Colonic mucosa (tissue), 4 donors: ENCODE data around the gene CDH8. TPM values are rescaled to one million over a fixed set of nuclear protein-coding genes. Genes with fewer than 3 reads are reported as not detected.
"Not testable (repeated sequence)": the region's sequence is repeated elsewhere in the genome, so short reads cannot be mapped to it uniquely, and the experiment has no call there.

ENCODE experiments used
- DNase-seq: peaks from one replicate; pipeline ENCODE4 v3.0.0-alpha.2; 2020
- H3K27ac ChIP-seq: fragments of 200-600 bp; one replicate; pipeline ENCODE4 v1.8.0; 2021
- H3K27me3 ChIP-seq: fragments of 200-600 bp; one replicate; pipeline ENCODE4 v1.8.0; 2021
- H3K36me3 ChIP-seq: fragments of 200-600 bp; one replicate; pipeline ENCODE4 v1.8.0; 2021
- H3K4me1 ChIP-seq: fragments of 200-600 bp; one replicate; pipeline ENCODE4 v1.8.0; 2021; ENCODE audit warnings: mild to moderate bottlenecking
- H3K4me3 ChIP-seq: fragments of 200-600 bp; one replicate; pipeline ENCODE4 v1.8.0; 2021
- H3K9ac ChIP-seq, 2 donors: one replicate each; pipeline ENCODE4 v1.7.0; 2013; ENCODE audit warnings: control low read depth in 2 of 2, low read depth in 2 of 2, low read length in 2 of 2
- H3K9me3 ChIP-seq: fragments of 200-600 bp; one replicate; pipeline ENCODE4 v1.8.0; 2021
- CTCF ChIP-seq: fragments of 200-600 bp; IDR thresholded peaks from one replicate; pipeline ENCODE4 v1.8.0; 2022; ENCODE audit warnings: antibody characterized with exemption, mild to moderate bottlenecking
- intact Hi-C: fragments of 100-400 bp; cut with DNase I; formaldehyde crosslinking; loops from one replicate; pipeline ENCODE4 v1.14.1; 2022
- total RNA-seq, 2 donors: library from RNA; stranded (reverse); fragmentation: NEBNext Ultra II Directional in 1 of 2; extraction: Animal tissue kit (Norgen Biotek cat#: 25700) in 1 of 2; gene quantifications; one replicate each; pipeline ENCODE4 v1.2.1, GENCODE V29; 2021
- donor health status: healthy.
- donor health status: DM: no; HTN: no; CAD: no.
- donor health status: DM: no; HTN: no; CAD: no.

The CDH8 gene
- total RNA-seq, 2 donors from 2014 or later, result 0.13 to 0.69 TPM

DNA sequence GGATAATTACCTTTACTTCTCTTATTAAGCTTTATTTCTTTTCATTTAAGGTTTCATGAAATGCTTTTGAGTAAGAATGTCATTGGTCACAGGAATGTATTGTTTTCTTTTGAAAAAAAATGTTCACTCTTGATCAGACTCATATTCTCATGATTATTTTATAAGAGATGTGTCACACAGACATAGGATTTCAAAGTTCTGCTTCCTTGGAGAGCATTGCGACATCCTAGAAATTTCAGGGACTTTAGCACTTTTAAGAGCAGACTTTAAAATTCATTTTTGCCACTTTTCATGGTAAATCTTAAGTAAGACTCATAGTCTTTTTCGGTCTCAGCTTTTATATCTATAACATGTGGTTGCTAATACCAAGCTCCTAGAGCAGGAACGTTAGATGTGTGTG is 314.7 kb downstream of the CDH8 start:
- H3K27ac ChIP-seq, result no peak overlapping the region
- no peaks in the 10 kb centered on the region for H3K4me1 ChIP-seq
- no peaks in the 10 kb centered on the region for H3K36me3 ChIP-seq
- no peaks in the 10 kb centered on the region for H3K27me3 ChIP-seq
- no peak for DNase-seq
- no peak for TF ChIP-seq CTCF
- no peaks in the 10 kb centered on the region for H3K9me3 ChIP-seq
- H3K4me3 ChIP-seq, result no peak overlapping the region
- no peak overlapping the region for H3K9ac ChIP-seq
- intact Hi-C loops, result no loop called here

- DNase-seq, result no peak
- H3K27me3 ChIP-seq, result no peaks in the 10 kb centered on the region
- no peak overlapping the region for H3K9ac ChIP-seq
- no peak for TF ChIP-seq CTCF
- H3K4me3 ChIP-seq, result no peak overlapping the region
- H3K27ac ChIP-seq, result no peak overlapping the region
- H3K9me3 ChIP-seq, result no peaks in the 10 kb centered on the region
- no peaks in the 10 kb centered on the region for H3K4me1 ChIP-seq
- intact Hi-C loops, result no loop called here
- H3K36me3 ChIP-seq, result no peaks in the 10 kb centered on the region
Measured at GRCh38 chr16:61715393-61715792, 320.8 kb downstream of the CDH8 start.

DNA sequence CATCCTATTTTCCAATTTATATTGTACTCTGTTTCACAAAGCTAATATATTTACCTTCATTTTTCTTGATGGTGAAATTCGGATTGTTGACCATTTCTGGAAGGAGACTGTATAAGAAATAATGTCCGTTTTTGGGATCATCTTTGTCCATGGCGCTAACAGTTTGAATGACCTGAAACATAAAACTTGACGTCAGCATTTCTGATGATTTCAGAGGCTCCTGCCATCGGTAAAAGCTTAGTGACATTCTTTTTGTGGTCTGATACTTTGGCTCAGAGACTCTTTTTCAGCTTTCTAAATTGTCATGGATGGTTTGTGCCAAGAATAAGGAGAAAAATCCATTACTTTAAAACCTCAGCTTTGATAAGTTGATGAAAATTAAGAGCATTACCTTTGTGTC is 322.5 kb downstream of the CDH8 start:
- DNase-seq, result no peak
- H3K27ac ChIP-seq, result no peak overlapping the region
- no peaks in the 10 kb centered on the region for H3K27me3 ChIP-seq
- TF ChIP-seq CTCF, result no peak
- no peak overlapping the region for H3K4me3 ChIP-seq
- intact Hi-C loops, result no loop called here
- H3K36me3 ChIP-seq, result no peaks in the 10 kb centered on the region
- no peak overlapping the region for H3K9ac ChIP-seq
- no peaks in the 10 kb centered on the region for H3K4me1 ChIP-seq
- no peaks in the 10 kb centered on the region for H3K9me3 ChIP-seq

DNA sequence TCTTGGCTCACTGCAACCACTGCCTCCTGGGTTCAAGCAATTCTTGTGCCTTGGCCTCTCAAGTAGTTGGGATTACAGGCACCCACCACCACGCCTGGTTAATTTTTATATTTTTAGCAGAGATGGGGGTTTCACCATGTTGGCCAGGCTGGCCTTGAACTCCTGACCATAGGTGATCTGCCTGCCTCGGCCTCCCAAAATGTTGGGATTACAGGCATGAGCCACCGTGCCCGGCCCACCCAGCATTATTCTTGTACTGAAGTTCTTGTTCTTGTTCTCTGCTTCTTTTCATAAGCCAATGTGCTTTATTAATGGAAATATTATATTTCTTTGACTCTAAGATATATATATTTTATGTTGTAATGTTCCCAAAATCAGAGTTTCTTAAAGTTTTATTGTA is 336.6 kb downstream of the CDH8 start:
- H3K4me3 ChIP-seq, H3K27ac ChIP-seq, H3K27me3 ChIP-seq, DNase-seq, H3K4me1 ChIP-seq, H3K9me3 ChIP-seq, intact Hi-C loops, H3K36me3 ChIP-seq, H3K9ac ChIP-seq: not testable (repeated sequence)

GRCh38 chr16:61684541-61684940 is 351.7 kb downstream of the CDH8 start:
- H3K4me1 ChIP-seq, result no peaks in the 10 kb centered on the region
- H3K9me3 ChIP-seq, result no peaks in the 10 kb centered on the region
- no peak for DNase-seq
- no peak overlapping the region for H3K4me3 ChIP-seq
- no peaks in the 10 kb centered on the region for H3K36me3 ChIP-seq
- no peak overlapping the region for H3K27ac ChIP-seq
- no peaks in the 10 kb centered on the region for H3K27me3 ChIP-seq
- intact Hi-C loops, result no loop called here
- no peak overlapping the region for H3K9ac ChIP-seq
- no peak for TF ChIP-seq CTCF

- no peak overlapping the region for H3K4me3 ChIP-seq
- no peaks in the 10 kb centered on the region for H3K27me3 ChIP-seq
- no peaks in the 10 kb centered on the region for H3K9me3 ChIP-seq
- no peak for TF ChIP-seq CTCF
- H3K27ac ChIP-seq, result no peak overlapping the region
- no peaks in the 10 kb centered on the region for H3K36me3 ChIP-seq
- no peaks in the 10 kb centered on the region for H3K4me1 ChIP-seq
- no peak overlapping the region for H3K9ac ChIP-seq
- DNase-seq, result no peak
- intact Hi-C loops, result no loop called here
Measured at GRCh38 chr16:61681673-61682072, 354.6 kb downstream of the CDH8 start.
